ENCODE data around the gene CREBBP. TPM values are rescaled to one million over a fixed set of nuclear protein-coding genes. Genes with fewer than 3 reads are reported as not detected.

Gene CREBBP
- 14.5 to 18.5 TPM (median 16.6 TPM) in 5 replicates for total RNA-seq (2022; extraction: Qiagen RNA extraction; ENCODE audit: low read depth)

DNA sequence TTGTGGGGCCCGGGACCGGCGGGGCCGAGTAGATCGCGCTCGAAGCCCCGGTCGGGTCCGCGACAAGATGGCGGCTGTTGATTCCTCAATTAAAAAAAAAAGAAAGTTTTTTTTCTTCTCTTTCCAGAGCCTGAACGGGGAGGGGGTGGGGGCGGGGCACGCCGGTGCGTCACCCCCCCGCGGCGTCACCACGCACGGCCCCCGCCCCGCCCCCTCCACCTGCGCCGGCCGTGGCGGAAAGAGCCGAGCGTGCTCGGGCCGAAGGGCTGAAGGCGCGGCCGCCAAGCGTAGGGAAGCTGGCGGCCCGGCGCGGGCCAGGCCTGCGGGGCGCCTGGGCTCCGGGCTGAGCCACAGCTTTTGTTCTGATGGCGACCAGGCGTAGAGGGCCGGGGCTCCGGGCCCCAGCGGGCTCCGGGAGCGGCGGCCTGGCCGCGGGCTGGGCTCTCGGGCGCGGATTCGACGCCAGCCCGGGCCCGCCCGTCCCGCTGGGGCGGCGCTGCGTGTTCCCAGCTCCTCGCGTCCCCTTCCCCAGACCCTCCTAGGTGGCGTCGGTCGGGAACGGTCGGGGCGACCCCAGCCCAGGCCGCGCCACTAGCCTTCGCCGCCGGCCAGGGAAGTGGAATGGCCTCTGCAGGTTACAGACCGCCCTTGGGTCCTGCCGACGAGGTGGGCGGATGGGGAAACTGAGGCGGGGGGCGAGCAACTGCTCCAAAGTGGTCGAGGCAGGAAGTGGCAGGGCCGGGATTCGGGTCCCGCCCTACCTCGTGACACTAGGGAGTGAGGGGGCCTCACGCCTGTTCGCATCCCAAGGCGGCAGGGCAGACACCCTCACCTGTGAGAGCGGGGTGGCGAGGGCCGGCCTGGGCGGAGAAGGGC is at the start of gene CREBBP:
Gene CREBBP (minus strand): TSS at position 91 of the 876 bp plus-strand sequence. CDS start 797 bp downstream, outside the sequence.

DNA sequence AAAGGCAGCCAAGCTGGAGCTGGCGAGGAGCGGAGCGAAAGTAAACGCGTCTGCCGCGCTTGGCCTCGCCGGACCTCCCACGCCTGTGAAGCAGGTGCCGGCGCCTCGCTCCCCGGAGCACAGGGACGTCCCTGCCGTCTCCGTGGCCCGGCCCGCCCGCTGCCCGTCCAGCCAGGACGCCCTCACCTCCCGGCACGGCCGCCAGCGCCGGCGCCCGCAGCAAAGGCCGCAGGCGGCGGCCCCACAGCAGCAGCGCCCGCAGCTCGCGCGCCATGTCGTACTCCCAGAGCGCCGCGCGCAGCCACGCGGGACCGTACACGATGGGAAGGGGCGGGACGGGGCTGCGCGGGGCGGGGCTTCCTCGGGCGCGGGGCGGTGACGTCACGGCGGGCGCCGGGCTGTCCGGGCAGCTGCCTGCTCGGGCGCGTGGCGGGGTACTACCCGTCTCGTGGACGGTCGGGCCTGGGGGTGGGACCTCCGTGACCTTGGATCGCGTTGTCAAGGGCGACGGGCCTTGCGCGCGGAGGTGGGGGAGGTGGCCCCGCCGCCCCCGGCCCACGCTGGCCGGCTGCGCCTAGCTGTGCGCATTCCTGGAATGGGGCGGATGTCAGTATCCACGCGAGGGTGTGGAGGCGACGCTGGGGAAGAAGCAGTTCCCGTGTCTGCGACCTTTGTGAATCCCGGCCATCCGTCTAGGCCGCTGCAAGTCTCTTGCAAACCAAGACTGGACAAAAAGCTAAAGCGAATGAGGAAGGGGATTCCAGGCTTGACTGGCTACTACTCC is 163.1 kb downstream of the CREBBP start, which contains the start of gene TRAP1:
Gene TRAP1 (minus strand): TSS at position 290 of the 784 bp plus-strand sequence. CDS start 16 bp downstream, at position 274.

Other genes starting within 250 kb of the CREBBP start
- 1.6 to 4.3 TPM (median 3.2 TPM) in 5 replicates for gene DNASE1, start 226.0 kb downstream of the CREBBP start, total RNA-seq (2022; extraction: Qiagen RNA extraction; ENCODE audit: low read depth)
- gene TRAP1, start 163.2 kb downstream of the CREBBP start, total RNA-seq (2022; extraction: Qiagen RNA extraction; ENCODE audit: low read depth), result 114 to 151 TPM (median 140 TPM) in 5 replicates
- gene ADCY9, start 235.7 kb upstream of the CREBBP start, total RNA-seq (2022; extraction: Qiagen RNA extraction; ENCODE audit: low read depth), result 5.8 to 8.0 TPM (median 6.7 TPM) in 5 replicates

Data from A549 treated with RU486 at 1 μM for 4 hours (cell line).